ENCODE data around the gene PHF20. TPM values are rescaled to one million over a fixed set of nuclear protein-coding genes. Genes with fewer than 3 reads are reported as not detected.
A peak's percentile ranks its signal among the peaks of the same experiment; 100 is the strongest.

The PHF20 gene
- total and polyA plus RNA-seq, 2 of the 13 experiments (the other 11 are each of a cell fraction or from before 2014, with no cell fraction given): 22.8 to 34.1 TPM

- TF ChIP-seq KIAA2018 (CRISPR knock-in tag; IDR thresholded peaks at IDR 0.05; ENCODE audit: borderline replicate concordance) (peak; percentile 91; the same call in 1 of the 2 replicates), ELK4 (CRISPR knock-in tag; IDR thresholded peaks at IDR 0.05; ENCODE audit: borderline replicate concordance) (no peak; the same call in 1 of the 2 replicates), DBP (CRISPR knock-in tag; IDR thresholded peaks at IDR 0.05; ENCODE audit: not compliant biosample characterization) (no peak), ZNF432 (CRISPR knock-in tag; IDR thresholded peaks at IDR 0.05; ENCODE audit: borderline replicate concordance) (0 out of 2 replicates have a peak, but pooled peaks have one; percentile 71), ZNF678 (CRISPR knock-in tag; IDR thresholded peaks at IDR 0.05) (peak; percentile 99), ZNF577 (CRISPR knock-in tag; IDR thresholded peaks at IDR 0.05; ENCODE audit: borderline replicate concordance, low read depth) (peak; percentile 17; the same call in 1 of the 2 replicates), ZNF30 (CRISPR knock-in tag; IDR thresholded peaks at IDR 0.05) (peak; percentile 98; the same call in 1 of the 2 replicates), NBN (conservative IDR thresholded peaks at IDR 0.05) (no peak), HMGA1 (CRISPR knock-in tag; conservative IDR thresholded peaks at IDR 0.05) (no peak), ZNF564 (CRISPR knock-in tag; IDR thresholded peaks at IDR 0.05) (no peak), NR3C1 (CRISPR knock-in tag; IDR thresholded peaks at IDR 0.05) (peak; percentile 51), ZFAT (CRISPR knock-in tag; conservative IDR thresholded peaks at IDR 0.05) (peak; percentile 60; the same call in 1 of the 2 replicates), ZNF747 (CRISPR knock-in tag; IDR thresholded peaks at IDR 0.05; ENCODE audit: borderline replicate concordance) (no peak), ASH2L (IDR thresholded peaks at IDR 0.05; ENCODE audit: insufficient read length, low read depth, low read length) (peak; percentile 6), ZNF143 (CRISPR knock-in tag; IDR thresholded peaks at IDR 0.05) (0 out of 2 replicates have a peak, but pooled peaks have one; percentile 29), TCF7L2 (IDR thresholded peaks at IDR 0.05; ENCODE audit: low read depth, low read length) (no peak)
These were observed 181.8 kb downstream of the PHF20 start (continued) for GRCh38 chr20:35953387-35954199.
